Occipital lobe (tissue), 2 donors: ENCODE results near the gene ABHD12B. TPM values are rescaled to one million over a fixed set of nuclear protein-coding genes. Genes with fewer than 3 reads are reported as not detected.

Experiments
- DNase-seq: peaks from one replicate; lab custom pipeline; 2025; lab: John Stamatoyannopoulos, UW
- total RNA-seq: library from RNA; depleted of rRNA; stranded (reverse); fragments of >200 nt; gene quantifications from one replicate; pipeline ENCODE4 v1.2.3, GENCODE V29; 2014

The ABHD12B gene, protein sequence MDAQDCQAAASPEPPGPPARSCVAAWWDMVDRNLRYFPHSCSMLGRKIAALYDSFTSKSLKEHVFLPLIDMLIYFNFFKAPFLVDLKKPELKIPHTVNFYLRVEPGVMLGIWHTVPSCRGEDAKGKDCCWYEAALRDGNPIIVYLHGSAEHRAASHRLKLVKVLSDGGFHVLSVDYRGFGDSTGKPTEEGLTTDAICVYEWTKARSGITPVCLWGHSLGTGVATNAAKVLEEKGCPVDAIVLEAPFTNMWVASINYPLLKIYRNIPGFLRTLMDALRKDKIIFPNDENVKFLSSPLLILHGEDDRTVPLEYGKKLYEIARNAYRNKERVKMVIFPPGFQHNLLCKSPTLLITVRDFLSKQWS
- not detected for total RNA-seq

GRCh38 chr14:50871914-50872732 lies at the start of gene ABHD12B:
ABHD12B (plus strand) TSS chr14:50872053; CDS start chr14:50872175, 122 bp downstream.
- no peak for DNase-seq

GRCh38 chr14:50822501-50823042 lies 49.3 kb upstream of the ABHD12B start:
- no peak for DNase-seq

GRCh38 chr14:50823051-50823761 lies 48.6 kb upstream of the ABHD12B start:
- no peak for DNase-seq

DNA sequence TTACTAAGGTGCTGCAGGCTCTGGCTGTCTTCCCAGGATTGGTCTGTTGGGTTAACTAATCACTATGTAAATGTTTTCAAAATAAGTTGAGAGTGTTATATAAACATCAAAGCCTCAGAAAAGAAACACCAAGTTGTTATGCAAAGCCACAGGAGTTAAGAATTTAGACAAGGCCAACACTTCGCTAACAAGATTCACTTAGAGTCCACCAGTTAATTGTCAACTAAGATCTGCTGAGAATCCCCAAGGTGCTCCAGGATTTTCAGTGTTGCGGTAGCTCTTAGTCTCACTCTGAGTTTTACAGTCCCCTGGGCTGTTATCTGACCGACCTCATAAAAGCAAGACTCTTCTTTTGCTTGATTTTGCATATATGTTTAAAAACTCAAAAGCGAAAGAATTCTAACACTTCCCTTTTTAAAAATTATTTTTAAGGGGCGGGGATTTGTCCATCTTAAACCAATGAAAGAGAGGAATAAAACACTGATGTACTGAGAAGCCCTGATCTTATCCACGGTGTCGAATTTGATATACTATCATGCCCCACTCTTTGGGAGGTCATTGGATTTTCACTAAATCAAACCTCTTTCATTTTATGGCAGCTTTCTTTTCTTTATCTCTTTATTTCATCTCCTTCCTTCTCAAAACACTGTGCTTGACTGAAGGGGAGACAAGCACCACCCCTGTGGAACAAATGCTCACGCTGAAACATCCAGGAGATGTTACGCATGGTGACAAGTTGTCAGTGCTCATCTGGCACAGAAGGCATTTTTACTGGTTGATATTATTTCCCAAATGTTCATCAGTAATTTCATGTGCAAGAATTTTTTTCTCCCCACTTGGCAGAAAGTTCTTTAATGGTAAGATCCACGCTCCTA lies 47.9 kb upstream of the ABHD12B start:
- no peak for DNase-seq

- no peak for DNase-seq
Observed at GRCh38 chr14:50825307-50825706, 46.5 kb upstream of the ABHD12B start.

GRCh38 chr14:50826681-50827080 lies 45.2 kb upstream of the ABHD12B start:
- DNase-seq = no peak

DNA sequence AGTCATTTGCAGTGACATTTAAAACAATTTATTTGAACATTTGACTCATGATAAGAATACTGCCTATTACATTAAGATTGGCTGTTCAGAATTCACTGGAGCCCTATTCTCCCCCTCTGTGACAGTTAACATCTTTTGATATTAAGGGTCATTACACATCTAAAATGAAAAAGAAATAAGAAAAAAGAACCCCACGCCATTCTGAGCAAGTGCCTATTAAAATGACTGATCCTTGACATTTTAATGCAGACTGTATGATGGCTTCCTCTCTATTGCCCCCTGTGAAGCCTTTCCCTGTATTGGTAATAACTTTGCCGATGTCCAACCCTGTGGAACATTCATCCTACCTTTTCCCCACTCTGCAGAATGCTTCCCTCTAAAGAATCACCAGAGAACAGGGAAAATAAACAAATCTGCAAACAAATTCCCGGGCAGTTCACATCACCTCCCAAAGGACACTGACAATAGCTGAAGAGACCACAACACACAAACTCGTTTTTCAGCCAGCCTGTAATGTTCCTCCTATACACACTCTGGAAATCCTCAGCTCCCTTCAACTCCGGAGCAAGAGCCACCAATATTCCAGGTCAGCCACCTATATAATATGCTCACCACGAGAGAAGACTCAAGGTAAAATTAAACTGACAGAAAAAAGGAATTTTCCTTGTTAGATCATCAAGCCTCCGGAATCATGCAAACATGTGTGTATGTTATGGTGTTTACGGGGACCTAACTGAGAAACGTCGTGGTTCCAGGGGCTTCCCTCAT lies 42.9 kb upstream of the ABHD12B start:
- DNase-seq = no peak

DNA sequence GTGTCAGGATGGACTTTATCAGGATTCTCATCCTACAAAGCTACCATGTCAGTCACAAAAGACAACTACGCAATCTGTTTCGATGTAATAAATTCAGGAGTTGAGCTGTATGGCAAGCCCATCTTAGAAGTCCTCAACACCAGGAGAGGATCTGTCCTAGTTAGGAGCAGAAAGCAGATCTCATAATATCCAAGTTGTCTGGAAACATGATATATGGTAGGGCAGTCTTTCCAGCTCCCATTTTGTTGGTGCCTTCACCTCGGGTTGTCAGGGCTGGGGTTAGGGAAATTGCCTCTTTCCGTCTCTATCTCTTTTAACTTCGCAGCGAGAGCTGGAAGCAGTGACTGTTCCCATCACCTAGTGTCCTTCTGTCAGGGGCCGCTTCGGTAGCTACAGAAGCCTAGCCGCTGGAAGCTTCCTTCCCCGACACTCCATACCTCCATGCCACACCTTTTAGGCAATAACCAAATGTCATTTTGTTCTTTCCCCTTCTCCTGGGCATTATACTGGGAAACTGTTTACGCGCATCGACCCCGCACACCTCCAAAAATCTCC lies 42.3 kb upstream of the ABHD12B start:
- DNase-seq = no peak

DNA sequence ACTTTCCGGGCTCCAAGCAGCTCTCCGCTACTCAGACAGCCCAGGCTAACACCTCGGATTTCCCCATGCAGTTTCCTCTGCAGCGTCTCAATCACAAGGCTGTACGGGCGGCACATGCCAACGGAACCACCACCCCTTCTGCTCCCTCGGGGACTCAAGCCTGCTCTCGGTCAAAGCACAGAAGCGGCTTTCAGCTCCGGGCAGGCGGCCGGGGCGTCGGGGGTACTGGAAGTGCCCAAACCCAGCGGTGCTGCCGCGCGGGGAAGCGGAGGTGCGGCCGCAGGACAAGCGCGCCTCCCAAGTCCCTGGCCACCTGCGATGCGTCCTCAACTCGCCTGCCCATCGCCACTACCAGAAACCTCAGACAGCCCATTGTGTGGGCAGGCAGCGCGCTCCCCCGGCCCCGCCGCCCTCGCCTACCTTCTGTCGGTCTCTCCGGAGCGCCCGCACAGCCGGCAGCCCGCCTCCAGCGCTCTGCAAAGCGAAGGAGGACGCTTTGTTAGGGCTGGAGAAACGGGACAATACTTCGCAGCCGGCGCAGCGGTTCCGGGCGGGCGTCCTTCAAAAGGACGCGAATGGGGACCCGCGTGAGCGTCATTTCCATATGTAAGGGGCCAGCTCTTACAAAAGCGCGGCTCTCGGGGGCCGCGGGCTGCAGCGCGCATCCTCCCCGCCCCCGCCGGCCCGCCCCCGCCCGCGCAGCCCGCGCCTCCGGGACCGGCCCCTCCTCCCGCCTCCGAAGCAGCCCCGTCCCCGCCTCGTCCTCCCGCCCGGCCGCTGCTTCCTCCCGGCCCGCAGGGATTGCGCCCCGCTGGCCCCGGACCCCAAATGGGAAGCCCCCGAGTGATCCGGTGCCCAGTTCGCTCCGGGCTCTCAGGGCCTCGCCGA lies 41.6 kb upstream of the ABHD12B start:
- peak; percentile 62 for DNase-seq

GRCh38 chr14:50830932-50831725 lies 40.7 kb upstream of the ABHD12B start, which contains the start of gene NIN:
NIN (minus strand) TSS chr14:50831162; CDS start chr14:50822056, 9,106 bp downstream.
- DNase-seq = peak; percentile 69

GRCh38 chr14:50831726-50832168 lies 40.1 kb upstream of the ABHD12B start:
- DNase-seq = no peak

GRCh38 chr14:50832935-50833630 lies 38.8 kb upstream of the ABHD12B start:
- no peak for DNase-seq

- no peak for DNase-seq
Observed at GRCh38 chr14:50834802-50835276, 37.0 kb upstream of the ABHD12B start.

DNA sequence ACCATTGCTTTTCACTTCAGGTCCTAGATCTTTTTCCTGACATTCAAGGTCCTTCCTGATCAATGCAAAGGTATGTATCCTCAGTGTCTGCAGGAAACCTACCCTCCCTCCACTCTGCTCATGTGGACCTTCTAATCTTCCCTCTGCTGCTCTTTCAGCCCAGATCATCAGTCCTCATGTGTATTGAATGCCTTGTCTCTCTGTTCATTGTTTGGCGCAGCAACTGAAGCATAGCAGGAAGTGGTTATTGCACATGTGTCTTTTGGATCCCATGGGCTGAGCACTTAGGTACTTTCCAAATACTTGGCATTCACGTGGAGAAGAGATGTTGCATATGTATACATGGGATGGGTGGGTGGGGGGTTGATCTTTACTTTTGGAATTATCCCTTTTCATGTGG lies 36.6 kb upstream of the ABHD12B start:
- no peak for DNase-seq

GRCh38 chr14:50836515-50836914 lies 35.3 kb upstream of the ABHD12B start:
- DNase-seq = no peak

- no peak for DNase-seq
Observed at GRCh38 chr14:50837271-50837670, 34.6 kb upstream of the ABHD12B start.
